T-helper 2 cell treated with Interferon-gamma antibody and Interleukin-4, amounts not matched to agents 100 ng/mL and 5 ng/mL, for 36 hours (primary cell): ENCODE results near the gene FAM107B. TPM values are rescaled to one million over a fixed set of nuclear protein-coding genes. Genes with fewer than 3 reads are reported as not detected.

ENCODE experiments used
- intact Hi-C: fragments of 100-400 bp; cut with micrococcal nuclease; formaldehyde crosslinking; loops from one replicate; pipeline ENCODE4 v1.15.1; 2023
- total RNA-seq: library from RNA; stranded (reverse); gene quantifications from 2 replicates; pipeline ENCODE4 v1.2.3, GENCODE V29; 2022

The FAM107B gene
- total RNA-seq, 1 donor from 2014 or later: 161 TPM

DNA sequence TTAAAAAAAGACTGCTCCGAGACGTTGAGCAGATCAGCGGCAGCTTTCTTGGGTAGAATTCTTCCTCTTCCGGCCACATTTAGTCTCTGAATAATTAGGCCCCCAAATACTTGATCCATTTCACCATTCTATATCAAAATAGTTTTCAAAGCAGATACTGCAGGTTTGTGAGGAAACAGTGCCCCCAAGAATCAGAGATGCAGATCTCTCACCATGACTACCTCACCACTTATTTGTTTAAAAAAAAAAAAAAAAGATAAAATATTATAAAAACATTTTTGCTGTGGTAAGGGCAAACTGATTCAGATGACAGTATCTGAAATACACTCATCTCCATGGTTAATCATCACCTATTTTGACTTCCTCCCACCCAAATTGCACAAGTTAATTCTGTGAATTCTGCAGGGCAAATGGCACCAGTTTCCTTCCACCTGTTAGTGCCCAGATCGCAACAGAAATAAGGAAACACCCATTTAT is 210.4 kb downstream of the FAM107B start:
- intact Hi-C loops: loop anchor here (1.0 to 5.0 kb wide), 3 partner anchors 19 to 273 kb away; partner anchors contain the start of genes CDNF, HSPA14 and MSANTD7

DNA sequence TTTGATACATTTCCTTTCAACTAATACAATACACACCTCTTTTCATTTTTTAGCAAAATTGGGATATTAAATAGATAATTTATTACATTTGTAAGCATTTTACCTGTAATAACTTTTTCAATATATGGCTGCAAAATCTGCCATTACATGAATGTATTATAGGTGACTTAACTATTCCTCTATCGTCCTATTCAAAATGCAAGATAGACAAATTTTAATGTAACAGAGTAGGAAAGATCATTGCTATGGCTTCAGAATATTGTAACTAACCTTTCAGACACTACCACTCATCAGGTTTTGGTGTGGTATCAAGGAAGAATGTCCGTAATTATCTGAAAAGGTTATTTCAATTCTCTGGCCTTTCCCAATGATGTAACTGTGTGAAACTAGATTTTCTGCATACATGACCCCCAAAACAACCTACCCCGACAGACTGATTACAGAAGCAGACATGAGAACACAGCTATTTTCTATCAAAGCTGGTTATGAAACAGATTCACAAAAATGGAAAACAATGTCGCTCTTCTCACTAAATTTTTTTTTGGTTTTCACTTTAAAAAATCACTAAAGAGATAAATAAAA is 211.2 kb downstream of the FAM107B start:
- intact Hi-C loops: loop anchor here (5.0 kb wide), 2 partner anchors 84 to 274 kb away; partner anchors contain the start of genes CDNF, HSPA14 and MSANTD7

DNA sequence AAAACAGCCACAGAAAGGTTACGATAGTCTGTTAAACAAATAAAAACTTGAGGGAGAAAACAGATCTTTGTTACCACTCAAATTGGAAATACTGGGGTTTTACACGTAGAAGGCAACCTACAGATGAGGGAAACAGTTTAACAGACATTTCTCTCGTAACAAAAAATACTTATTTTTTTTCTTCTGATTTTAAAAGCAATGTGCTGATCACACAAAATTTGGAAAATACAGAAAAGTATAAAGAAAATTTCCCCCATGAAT is 211.7 kb downstream of the FAM107B start:
- intact Hi-C loops: loop anchor here (5.0 kb wide), 2 partner anchors 84 to 274 kb away; partner anchors contain the start of genes CDNF, HSPA14 and MSANTD7

DNA sequence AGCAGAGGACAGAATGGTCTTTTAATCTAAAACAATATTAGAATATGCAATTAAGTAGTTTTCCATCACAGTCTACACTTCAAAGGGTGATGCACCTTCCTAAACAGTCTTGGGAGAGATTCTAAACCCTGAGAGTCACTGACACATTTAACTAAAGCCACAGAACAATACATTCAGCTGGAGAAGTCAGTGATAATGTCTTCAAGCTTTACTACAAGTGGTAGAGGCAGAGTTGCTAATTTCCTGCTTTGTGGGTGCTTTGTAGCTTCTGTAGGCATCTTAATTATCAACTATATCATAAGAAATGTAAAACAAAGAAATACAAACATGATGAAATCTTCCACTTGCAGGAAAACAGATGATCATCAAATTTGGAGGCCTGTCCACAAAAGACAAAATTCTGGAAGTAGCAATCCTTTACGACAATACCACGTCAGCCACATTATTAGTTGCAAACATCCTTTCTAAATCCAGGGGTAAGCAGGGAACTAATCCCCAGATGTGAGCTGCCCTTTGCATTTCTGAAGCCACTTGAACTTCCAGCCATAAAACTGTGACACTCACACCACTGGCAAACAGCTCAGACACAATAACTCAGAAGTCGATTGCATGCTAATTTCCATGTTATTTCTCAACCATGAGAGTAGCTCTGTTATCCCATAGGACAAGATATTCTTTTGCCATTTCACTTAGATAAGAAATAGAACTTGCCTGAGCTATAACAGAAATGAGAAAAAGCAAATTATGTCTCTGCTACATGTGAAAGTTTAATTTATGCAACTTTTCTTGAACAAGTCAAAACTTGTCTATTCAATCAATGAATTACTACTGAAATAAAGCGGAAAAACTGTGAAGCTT is 212.2 kb downstream of the FAM107B start:
- intact Hi-C loops: loop anchor here (1.0 to 5.0 kb wide), 4 partner anchors 10 to 275 kb away; partner anchors contain the start of genes CDNF, HSPA14 and MSANTD7

DNA sequence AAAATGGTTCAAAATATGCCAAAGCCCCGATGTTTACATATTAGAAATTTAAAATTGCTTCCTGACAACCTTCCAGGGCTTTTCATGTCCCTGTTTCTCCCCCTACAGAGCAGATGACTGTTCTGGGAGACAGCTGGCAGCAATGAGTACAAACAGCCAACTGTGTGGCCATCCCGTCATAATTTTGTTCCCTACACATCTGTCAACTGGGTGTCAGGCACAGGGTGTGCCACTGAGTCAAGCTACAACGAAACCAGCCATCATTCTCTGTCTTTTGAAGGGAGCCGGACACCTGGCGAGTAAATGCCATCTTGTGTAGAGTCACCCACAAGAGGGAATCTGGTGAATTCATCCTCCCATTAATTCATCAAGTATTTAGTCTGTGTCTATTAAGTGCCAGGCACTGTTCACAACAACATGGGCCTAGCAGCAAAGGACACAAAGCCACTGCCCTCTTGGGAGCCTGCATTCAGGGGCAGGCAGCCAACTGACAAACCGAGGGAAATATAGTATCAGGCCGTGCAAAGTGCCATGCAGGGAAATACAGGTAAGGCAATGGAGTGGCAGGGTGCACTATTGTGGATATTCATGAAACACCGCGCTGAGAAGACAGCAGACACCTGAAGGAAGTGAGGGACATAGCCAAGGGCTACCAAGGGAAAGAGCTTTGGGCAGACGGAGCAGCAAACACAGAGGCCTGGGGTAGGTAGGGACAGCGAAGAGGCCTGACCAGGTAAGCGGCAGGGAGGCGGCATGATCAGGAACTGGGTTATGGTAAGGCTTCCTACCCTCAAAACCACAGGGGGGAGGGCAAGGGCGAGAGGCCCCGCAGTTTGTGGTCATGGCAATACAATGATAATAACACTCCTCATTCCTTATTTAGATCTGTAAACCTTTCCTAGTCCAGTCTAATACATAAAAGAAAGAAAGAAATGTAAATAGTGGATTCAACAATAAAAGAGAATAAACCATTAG is 213.6 kb downstream of the FAM107B start:
- intact Hi-C loops: loop anchor here (1.0 to 5.0 kb wide), 3 partner anchors 41 to 276 kb away; partner anchors contain the start of genes CDNF, HSPA14 and MSANTD7

DNA sequence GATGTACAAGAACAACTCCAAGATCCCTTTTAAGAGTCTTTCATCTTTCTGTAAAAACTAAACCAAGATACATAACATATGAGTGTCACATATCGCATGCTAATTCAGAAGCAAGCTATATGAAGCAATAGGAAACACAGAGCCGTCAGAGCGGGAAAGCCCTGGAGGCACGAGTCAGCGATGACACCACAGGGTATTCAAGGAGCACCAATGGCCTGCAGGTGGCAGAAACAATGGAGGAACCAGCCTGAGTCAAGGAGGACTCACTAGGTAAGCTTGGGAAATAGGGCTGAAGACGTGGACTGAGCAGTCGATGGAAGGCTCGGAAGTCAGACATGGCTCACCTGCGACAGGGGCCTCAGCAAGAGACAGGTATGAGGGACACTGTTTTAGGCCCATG is 214.4 kb downstream of the FAM107B start:
- intact Hi-C loops: loop anchor here (1.0 to 5.0 kb wide), 3 partner anchors 42 to 277 kb away; partner anchors contain the start of genes CDNF, HSPA14 and MSANTD7

DNA sequence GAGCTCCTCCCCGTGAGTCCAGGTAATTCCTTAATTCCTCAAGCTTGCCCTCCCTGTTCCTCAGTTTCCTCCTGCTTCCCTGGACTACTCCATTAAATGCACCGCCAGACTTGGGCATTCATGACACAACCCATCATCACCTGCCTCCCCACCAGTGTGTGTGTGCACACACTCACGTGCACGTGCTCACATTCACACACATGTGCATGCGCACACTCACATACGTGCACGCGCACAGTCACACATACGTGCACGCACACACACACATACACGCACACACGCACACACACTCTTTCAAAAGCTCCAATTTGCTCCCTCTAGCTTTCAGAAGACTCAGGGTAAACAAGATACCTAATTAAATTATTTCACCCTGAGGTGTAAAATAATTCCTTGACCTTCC is 216.7 kb downstream of the FAM107B start:
- intact Hi-C loops: no loop called here

DNA sequence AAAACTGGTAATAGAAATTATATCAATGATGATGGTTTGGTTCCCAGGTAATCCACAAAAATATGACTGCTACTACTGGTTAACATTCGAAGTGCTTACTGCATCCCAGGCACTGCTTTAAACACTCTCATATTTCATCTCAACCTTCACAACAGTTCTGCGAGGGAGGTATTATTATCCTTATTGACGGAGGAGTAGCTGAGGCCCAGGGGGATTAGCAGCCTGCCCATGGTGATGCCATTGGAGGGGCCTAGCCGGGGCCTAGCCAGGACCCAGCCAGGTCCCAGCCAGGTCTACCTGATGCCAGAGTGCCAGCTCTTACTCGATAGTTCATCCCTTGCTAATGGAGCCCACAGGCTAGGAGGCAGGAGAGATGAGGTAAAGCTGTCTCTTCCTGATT is 217.1 kb downstream of the FAM107B start:
- intact Hi-C loops: no loop called here

DNA sequence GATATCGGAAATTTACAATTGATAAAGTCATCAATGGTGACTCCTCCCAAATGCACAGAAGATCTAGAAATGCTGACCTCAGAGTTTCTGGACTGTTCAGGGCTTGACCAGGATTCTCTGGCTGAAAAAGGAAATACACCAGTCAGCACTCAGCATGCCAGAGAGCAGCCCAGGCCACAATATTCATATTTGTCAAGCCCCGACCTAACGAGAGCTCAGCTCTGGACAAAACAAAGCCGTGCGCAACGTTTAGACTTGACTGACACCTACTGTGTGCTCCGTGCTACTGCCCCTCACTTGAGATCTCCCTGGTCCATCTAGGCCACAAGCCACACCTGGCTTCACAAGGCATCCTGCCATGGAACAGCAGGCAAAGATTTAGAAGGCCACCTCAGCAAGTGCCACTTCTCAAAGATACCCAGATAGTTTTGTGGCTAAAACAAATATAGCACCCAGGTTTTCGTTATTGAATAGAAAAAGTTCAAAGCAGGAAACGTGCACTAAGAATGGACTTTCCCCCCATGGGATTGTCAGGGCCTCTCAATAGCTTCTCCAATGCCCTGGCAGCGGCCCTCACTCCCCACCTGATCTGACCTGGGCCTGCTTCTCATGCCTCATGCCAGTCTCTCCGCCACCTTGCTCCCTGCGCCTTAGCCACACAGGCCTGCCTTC is 218.3 kb downstream of the FAM107B start:
- intact Hi-C loops: no loop called here

DNA sequence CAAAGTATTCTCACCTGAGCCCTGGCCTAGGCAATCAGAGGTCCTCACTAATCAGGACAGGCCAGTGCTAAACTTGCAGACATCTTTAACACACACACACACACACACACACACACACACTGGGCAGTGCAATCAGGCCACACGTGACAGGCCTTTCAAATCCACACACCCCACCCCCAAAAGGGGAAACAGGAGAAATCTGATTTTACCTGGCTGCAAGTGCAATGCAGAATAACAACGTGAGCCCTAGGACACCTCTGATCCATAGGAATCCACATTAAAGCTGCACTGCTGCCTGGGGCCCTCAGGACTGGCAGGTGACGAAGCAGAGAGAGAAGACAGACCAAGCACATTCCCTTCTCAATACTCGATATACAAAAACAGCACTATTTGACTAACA is 218.9 kb downstream of the FAM107B start:
- intact Hi-C loops: loop anchor here (2.0 kb wide), 1 partner anchor 13 kb away; no protein-coding TSS in a partner anchor

DNA sequence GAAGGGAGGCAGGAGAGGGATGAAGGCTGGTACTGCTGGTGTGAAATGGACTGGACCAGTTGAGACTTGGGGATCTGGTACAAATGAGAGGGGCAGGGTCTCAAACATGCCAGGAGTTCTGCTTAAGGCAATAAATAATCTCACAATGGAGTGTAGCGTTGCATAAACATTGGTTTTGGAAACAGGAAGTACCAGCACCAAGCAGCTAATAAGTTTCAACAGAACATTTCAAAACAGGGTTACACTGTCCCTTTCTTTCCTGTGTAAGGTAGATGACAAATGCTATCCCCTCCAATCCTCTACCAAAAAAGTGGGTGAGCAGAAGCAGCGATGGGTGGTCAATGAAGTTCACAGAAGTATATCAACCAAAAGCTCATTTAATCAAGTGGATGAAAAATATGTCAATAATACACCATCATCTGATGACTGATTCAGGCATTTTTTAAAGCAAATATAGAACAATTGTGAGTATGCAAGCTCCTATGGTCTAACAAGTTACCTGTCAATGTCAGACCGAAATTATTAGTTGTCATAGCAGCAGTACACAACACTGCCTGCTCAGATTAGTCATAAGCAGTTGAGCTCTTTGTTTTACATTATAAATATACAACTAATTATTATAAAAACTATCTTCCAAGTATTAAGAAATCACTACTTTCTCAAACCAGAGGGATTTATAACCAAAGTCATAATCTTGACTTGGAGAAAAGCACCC is 220.0 kb downstream of the FAM107B start:
- intact Hi-C loops: loop anchor here (2.0 to 5.0 kb wide), 2 partner anchors 14 to 33 kb away; no protein-coding TSS in a partner anchor

DNA sequence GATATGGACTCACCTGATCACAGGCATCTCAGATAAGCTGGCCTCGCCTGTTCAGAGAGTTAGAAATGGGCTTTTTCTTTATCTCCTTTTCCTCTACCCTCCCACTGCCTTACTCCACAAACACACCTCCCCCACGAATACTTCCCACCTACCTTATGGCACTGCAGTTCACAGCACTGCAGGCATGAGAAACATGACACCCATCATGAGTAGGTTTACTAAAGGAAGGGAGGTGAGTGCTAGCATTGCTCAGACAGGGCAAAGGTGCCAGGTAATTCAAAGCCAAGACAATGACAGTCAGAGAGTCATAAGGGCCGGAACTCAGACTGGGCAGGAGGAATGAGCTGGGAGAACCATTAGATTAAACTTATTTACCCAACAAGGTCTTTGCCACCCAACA is 220.6 kb downstream of the FAM107B start:
- intact Hi-C loops: loop anchor here (2.0 to 5.0 kb wide), 2 partner anchors 15 to 33 kb away; no protein-coding TSS in a partner anchor

DNA sequence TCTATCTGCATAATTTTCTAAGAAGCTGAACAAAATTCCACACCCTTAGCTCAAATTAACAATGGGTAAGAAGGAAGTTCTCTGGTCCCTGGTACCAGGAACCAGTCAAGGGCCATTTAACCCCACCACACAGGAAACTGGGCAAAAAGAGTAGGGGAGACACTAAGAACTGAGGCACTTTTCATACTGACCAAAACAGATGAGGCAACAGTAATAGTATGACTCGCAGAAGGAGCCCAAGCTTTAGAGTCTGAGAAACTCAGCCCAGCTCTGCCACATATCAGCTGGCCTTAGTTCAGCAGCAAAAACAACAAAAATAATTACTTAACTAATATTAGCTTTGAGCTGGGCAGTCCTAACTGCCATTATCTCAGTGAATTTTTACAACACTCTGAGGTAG is 221.2 kb downstream of the FAM107B start:
- intact Hi-C loops: loop anchor here (5.0 kb wide), 1 partner anchor 34 kb away; no protein-coding TSS in a partner anchor

DNA sequence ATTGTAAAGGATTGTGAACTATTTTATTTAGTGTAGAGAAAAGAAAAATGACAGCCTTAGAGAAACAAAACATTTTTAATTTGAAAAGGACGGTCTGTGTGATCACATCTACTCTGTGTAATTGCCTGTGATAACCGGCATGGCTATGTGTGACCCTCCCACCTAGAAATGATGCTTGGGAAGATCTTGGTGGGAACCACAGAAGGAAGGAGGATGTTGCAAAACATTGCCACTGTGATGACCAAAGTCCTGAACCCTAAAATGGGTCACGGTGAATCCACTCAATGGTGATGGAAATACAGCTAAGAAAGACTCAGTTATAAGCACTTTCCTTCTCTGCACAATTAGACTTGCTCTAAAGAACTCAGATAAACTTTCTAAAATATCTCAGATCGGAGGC is 222.7 kb downstream of the FAM107B start:
- intact Hi-C loops: loop anchor here (5.0 kb wide), 1 partner anchor 35 kb away; no protein-coding TSS in a partner anchor

DNA sequence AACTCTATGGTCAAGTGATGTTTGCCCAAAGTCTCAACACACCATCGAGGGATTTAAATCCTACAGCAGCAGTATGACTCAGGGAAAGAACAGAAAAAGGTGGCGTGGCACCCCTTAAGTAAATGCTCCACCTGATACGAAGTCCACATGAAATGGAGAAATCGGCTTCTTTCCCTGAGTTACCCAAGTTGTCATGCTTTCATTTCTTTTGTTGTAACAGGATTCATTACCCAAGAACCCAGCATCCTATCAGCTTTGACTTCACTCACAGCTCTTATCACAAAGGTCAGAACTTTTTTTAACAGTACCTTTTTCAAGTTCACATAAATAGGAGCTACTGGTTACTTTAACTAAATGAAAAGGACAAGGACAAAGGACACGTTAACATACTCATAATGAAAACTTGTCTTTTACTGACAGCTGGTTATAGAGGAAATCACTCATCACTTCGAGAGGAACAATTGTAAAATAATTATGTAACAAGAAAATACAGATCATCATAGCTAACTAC is 224.2 kb downstream of the FAM107B start:
- intact Hi-C loops: loop anchor here (5.0 kb wide), 1 partner anchor 37 kb away; no protein-coding TSS in a partner anchor

DNA sequence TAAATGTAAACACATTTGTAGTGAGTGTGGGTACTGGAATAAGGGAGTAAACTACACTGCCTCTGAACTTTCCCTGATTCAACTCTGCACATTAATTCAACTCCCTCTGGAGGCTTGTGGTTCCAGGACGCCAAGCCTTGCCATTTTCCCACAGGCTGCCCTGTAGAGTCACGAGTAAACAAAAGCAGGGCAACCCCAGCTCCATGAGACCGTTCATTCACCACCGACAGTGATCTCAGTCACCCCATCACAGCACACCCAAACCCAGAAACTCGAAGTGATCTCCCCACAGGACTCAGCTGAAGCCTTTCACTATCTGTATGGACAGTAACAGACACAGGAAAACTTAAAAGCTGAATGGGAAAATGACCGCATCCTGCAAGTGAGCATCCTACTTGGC is 225.2 kb downstream of the FAM107B start:
- intact Hi-C loops: no loop called here

DNA sequence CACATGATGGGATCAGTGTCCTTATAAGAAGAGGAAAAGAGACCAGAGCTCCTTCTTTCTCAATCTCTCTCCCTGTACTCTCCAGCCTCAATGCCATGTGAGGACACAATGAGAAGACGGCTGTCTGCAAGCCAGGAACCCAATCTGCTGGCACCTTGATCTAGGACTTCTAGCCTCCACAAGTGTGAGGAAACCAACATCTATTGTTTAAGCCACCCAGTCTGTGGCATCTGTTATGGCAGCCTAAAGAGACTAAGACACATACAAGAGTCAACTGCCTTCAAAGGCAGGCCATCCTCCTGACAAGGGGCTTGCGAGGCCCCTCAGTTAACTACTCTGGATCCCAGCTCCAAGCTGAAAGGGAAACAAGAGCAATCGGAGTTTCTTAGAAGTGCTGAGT is 225.7 kb downstream of the FAM107B start:
- intact Hi-C loops: no loop called here

DNA sequence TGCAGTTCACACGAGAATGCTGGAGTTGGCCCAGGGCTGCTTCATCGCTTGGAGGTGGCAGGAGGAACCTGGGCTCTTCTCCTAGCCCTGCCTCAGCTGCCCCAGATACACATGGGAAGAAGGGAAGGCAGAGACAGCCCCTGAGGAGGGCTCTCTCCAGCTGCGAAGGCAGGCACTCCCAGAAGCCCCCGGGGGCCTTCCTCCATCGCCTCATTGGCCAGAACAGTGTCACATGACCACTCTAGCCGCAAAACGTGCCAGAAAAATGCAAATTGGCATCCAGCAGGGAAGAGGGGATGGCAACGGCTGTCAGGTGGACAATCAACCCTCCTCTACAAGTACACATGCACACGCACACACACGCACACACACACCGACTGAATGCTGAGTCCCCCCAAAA is 226.2 kb downstream of the FAM107B start:
- intact Hi-C loops: no loop called here

DNA sequence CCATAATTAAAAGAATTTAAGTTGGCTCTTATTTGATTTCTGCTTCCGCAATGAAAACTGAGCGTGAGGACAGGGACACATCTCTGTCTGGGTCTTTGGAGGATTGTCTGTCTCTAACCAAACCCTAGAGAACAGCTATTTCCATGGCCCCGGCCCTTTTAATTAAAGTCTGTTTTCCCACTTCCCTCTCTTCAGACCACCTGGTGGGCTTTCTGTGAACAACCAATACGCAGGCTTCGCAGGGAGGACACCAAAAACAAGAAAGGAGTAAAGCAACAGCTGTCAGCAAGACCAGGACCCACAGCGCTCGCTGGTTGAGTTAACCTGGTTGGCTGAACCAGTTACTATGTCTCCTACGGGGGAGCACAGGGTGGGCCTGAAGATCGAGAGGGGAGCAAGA is 226.9 kb downstream of the FAM107B start:
- intact Hi-C loops: no loop called here
